Skeletal muscle tissue (tissue), 4 donors: ENCODE measurements around the gene SDHB. TPM values are rescaled to one million over a fixed set of nuclear protein-coding genes. Genes with fewer than 3 reads are reported as not detected.
A peak's percentile ranks its signal among the peaks of the same experiment; 100 is the strongest.

Experiments used
- H3K27ac ChIP-seq: one replicate; pipeline ENCODE4 v1.7.0; 2013; ENCODE audit warnings: mild to moderate bottlenecking, low read depth, low read length, inconsistent platforms
- H3K27me3 ChIP-seq, 3 donors: one replicate each; pipeline ENCODE4 v1.7.0; 2013; ENCODE audit warnings: low read length in 3 of 3; ENCODE audit not compliant: control insufficient read depth in 3 of 3, insufficient read depth in 3 of 3
- H3K36me3 ChIP-seq, 3 donors: one replicate each; pipeline ENCODE4 v1.7.0; 2013; ENCODE audit warnings: low read length in 3 of 3; ENCODE audit not compliant: control insufficient read depth in 3 of 3, insufficient read depth in 3 of 3
- H3K4me1 ChIP-seq, 3 donors: one replicate each; pipeline ENCODE4 v1.7.0; 2013; ENCODE audit warnings: low read length in 3 of 3, mild to moderate bottlenecking in 3 of 3; ENCODE audit not compliant: control insufficient read depth in 3 of 3, insufficient read depth in 3 of 3
- H3K4me3 ChIP-seq, 3 donors: one replicate each; pipeline ENCODE4 v1.7.0; 2013; ENCODE audit warnings: low read length in 3 of 3
- H3K9ac ChIP-seq, 3 donors: one replicate each; pipeline ENCODE4 v1.7.0; 2013; ENCODE audit warnings: low read length in 3 of 3, mild to moderate bottlenecking in 3 of 3, moderate library complexity in 2 of 3, low read depth in 1 of 3
- H3K9me3 ChIP-seq, 3 donors: one replicate each; pipeline ENCODE4 v1.7.0; 2013; ENCODE audit warnings: low read length in 3 of 3; ENCODE audit not compliant: control insufficient read depth in 3 of 3
- total RNA-seq: library from RNA; depleted of rRNA; stranded (reverse); fragments of >200 nt; gene quantifications from one replicate; pipeline ENCODE4 v1.2.3, GENCODE V29; 2014
- donor health status: Osteomylitis.

Gene SDHB
- total RNA-seq, 1 donor from 2014 or later = 163 TPM

- H3K4me1 ChIP-seq = peaks cover 23 to 38% (median 32%) of the 10 kb centered on the region in 3 donors
- no peak overlapping the region for H3K9ac ChIP-seq
- H3K27me3 ChIP-seq = no peaks in the 10 kb centered on the region
- H3K36me3 ChIP-seq = peaks cover 64 to 69% (median 65%) of the 10 kb centered on the region in 3 donors
- H3K4me3 ChIP-seq = no peak overlapping the region
- no peak overlapping the region for H3K27ac ChIP-seq
- no peaks in the 10 kb centered on the region for H3K9me3 ChIP-seq
Measured at GRCh38 chr1:17078991-17079868, 25.4 kb upstream of the SDHB start.

GRCh38 chr1:17075470-17076255 lies 21.8 kb upstream of the SDHB start:
- peaks cover 62 to 70% (median 67%) of the 10 kb centered on the region in 3 donors for H3K36me3 ChIP-seq
- H3K4me1 ChIP-seq = peaks cover 0 to 6% (median 5%) of the 10 kb centered on the region in 3 donors

GRCh38 chr1:17071794-17072193 lies 18.0 kb upstream of the SDHB start:
- Histone ChIP-seq H3K9ac (no peak overlapping the region), H3K4me1 (peaks cover 0 to 3% (median under 1%) of the 10 kb centered on the region in 3 donors), H3K9me3 (no peaks in the 10 kb centered on the region), H3K36me3 (peaks cover 56 to 66% (median 57%) of the 10 kb centered on the region in 3 donors), H3K27ac (no peak overlapping the region), H3K27me3 (no peaks in the 10 kb centered on the region), H3K4me3 (no peak overlapping the region)

More at GRCh38 chr1:17075470-17076255, 21.8 kb upstream of the SDHB start:
- Histone ChIP-seq H3K9me3 (no peaks in the 10 kb centered on the region), H3K4me3 (no peak overlapping the region), H3K9ac (no peak overlapping the region), H3K27ac (no peak overlapping the region), H3K27me3 (no peaks in the 10 kb centered on the region)

- H3K9ac ChIP-seq = no peak overlapping the region
- H3K9me3 ChIP-seq = peaks cover 0 to 3% (median 0%) of the 10 kb centered on the region in 3 donors
- no peak overlapping the region for H3K4me3 ChIP-seq
- H3K36me3 ChIP-seq = peaks cover 48 to 55% (median 50%) of the 10 kb centered on the region in 3 donors
- no peaks in the 10 kb centered on the region for H3K27me3 ChIP-seq
- H3K27ac ChIP-seq = no peak overlapping the region
- peaks cover 0 to 5% (median 3%) of the 10 kb centered on the region in 3 donors for H3K4me1 ChIP-seq
Measured at GRCh38 chr1:17070163-17070525, 16.3 kb upstream of the SDHB start.

- Histone ChIP-seq H3K27me3 (no peaks in the 10 kb centered on the region), H3K36me3 (peaks cover 43 to 50% (median 44%) of the 10 kb centered on the region in 3 donors), H3K27ac (no peak overlapping the region), H3K9me3 (peaks cover 0 to 4% (median 0%) of the 10 kb centered on the region in 3 donors), H3K4me3 (no peak overlapping the region), H3K4me1 (peaks cover 0 to 5% (median 3%) of the 10 kb centered on the region in 3 donors), H3K9ac (no peak overlapping the region)
Measured at GRCh38 chr1:17069452-17070162, 15.8 kb upstream of the SDHB start.

GRCh38 chr1:17068789-17069188 lies 15.0 kb upstream of the SDHB start:
- peaks cover 0 to 4% (median 0%) of the 10 kb centered on the region in 3 donors for H3K9me3 ChIP-seq
- H3K4me3 ChIP-seq = no peak overlapping the region
- H3K36me3 ChIP-seq = peaks cover 39 to 45% (median 40%) of the 10 kb centered on the region in 3 donors
- no peak overlapping the region for H3K27ac ChIP-seq
- peaks cover 7 to 11% (median 9%) of the 10 kb centered on the region in 3 donors for H3K4me1 ChIP-seq
- H3K9ac ChIP-seq = peak overlapping the region in 1 of 3 donors; percentile 40
- no peaks in the 10 kb centered on the region for H3K27me3 ChIP-seq

GRCh38 chr1:17067465-17068240 lies 13.8 kb upstream of the SDHB start:
- Histone ChIP-seq H3K9me3 (peaks cover 0 to 4% (median 0%) of the 10 kb centered on the region in 3 donors), H3K9ac (no peak overlapping the region), H3K27ac (no peak overlapping the region), H3K36me3 (peaks cover 33 to 39% (median 35%) of the 10 kb centered on the region in 3 donors), H3K4me3 (no peak overlapping the region), H3K4me1 (peaks cover 18 to 22% (median 20%) of the 10 kb centered on the region in 3 donors), H3K27me3 (no peaks in the 10 kb centered on the region)

- H3K9ac ChIP-seq = no peak overlapping the region
- H3K4me1 ChIP-seq = peaks cover 19 to 22% (median 20%) of the 10 kb centered on the region in 3 donors
- no peak overlapping the region for H3K27ac ChIP-seq
- no peaks in the 10 kb centered on the region for H3K27me3 ChIP-seq
- peaks cover 0 to 4% (median 0%) of the 10 kb centered on the region in 3 donors for H3K9me3 ChIP-seq
- H3K36me3 ChIP-seq = peaks cover 27 to 33% (median 31%) of the 10 kb centered on the region in 3 donors
- no peak overlapping the region for H3K4me3 ChIP-seq
Measured at GRCh38 chr1:17067069-17067426, 13.2 kb upstream of the SDHB start.
